Islet precursor cell (in vitro differentiated cells): ENCODE results near the gene C18orf54.

ENCODE experiments used
- DNase-seq: peaks from one replicate; pipeline ENCODE4 v3.0.0-alpha.2; 2018

C18orf54 gene

DNA sequence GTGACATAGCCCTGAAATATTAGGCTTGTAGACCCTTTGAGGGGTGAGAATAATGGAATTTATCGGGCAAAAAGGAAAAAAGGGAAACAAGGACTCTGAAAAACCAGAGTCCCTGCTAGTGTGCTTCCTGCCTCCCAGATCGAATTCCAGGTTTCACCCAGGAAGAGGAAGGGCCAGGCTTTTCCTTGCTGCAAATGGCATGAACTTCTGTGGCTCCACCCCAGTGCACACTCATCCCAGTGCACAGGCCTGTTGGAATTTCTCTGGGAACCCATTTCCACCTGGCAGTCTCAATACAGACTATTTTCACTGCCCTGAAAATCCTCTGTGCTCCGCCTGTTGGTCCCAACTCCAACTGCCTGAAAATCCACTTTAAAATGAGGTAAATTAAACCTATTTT is 29.9 kb downstream of the C18orf54 start:
- DNase-seq: no peak

DNA sequence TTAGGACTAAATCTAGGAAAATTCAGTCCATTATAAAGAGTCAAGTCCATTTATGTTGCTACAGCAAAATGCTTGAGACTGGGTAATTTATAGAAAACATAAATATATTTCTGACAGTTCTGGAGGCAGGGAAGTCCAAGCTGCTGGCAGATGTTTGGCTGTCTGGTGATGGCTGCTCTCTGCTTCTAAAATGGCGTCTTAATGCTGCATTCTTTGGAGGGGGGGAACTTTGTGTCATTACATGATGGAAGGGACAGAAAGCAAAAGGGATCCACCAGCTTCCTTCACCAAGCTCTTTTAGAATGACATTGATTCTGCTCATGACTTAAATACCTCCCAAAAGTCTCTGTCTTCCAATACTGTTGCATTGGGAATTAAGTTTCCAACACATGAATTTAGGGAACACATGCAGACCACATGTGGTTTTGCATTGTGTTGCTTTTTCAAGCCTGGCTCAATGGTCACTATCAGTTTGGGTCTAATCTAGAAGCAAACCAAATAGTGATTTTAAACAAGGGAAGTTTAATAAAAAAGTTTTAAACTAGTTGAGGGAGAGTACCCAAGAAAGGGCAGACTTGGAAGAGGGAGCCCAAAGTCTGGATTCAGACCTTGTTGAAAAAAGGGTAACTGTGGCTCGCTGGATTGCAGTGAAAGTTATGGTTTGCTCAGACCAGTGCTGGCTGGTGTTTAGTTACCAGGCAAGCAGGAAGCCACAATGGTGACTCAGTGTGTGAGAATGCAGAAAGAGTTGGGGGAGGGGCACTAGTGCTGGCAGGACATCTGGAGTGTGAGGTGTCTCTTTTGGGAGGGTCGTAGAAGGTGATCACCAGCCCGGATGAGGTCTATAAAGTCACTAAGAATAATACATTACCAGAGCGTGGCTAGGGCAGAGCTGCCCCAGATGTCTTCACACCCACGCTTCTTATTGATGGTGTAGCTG is 30.8 kb downstream of the C18orf54 start:
- DNase-seq: peak; percentile 98

DNA sequence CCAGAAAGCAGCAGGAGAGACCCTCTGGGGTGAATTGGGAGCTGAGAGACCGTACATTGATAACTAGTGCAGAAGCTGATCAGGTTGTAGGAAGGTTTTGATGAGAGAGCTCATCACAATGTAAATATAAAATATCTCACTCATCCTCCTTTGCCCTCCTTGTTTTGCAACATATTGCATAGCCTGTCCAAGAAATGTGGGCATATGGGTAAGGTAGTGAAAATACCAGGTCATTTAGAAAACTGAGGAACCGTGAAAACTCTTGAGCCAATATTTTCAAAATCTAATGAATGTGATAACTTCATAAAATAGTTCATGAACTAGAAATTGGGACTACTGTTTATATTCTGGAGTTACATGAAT is 31.4 kb downstream of the C18orf54 start:
- no peak for DNase-seq

DNA sequence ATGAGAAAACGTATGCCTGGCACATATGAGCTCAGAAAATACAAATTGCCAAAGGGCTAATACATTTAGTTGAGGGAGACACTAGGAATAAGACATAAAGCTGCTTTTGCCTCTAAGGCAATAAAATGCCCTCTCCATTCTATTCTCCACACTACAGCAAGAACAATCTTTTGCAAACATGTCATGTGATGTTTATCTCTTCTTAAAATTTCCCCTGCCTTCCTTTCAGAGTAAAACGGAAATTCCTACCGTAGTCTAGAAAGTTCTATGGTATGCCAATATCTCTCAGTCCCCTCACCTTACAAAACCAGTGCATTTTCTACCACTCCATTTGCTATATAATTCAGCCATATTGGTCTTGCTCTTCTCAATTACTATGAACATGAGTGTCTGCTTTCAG is 33.1 kb downstream of the C18orf54 start:
- no peak for DNase-seq

DNA sequence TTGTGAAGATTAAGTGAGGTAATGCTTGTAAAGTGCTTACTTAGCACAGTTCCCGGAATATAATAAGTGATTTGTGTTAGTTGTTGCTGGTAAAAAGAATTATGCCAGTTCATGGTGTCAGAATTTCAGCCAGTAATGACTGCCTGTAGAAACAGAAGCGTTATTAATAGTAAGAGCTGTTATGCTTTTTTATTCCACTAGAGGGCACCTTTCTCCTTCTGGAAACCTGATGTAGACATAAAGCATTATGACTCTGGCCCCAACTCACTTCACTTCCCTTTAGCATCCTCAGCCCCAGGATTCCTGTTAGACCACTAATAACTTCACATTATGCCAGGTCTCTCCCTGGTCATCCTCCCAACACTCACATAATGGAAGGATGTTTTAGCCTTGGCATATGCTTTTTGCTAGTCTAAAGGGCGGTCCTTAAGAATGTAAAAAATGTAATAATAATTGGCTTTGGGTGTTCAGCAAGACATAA is 34.9 kb downstream of the C18orf54 start:
- no peak for DNase-seq

DNA sequence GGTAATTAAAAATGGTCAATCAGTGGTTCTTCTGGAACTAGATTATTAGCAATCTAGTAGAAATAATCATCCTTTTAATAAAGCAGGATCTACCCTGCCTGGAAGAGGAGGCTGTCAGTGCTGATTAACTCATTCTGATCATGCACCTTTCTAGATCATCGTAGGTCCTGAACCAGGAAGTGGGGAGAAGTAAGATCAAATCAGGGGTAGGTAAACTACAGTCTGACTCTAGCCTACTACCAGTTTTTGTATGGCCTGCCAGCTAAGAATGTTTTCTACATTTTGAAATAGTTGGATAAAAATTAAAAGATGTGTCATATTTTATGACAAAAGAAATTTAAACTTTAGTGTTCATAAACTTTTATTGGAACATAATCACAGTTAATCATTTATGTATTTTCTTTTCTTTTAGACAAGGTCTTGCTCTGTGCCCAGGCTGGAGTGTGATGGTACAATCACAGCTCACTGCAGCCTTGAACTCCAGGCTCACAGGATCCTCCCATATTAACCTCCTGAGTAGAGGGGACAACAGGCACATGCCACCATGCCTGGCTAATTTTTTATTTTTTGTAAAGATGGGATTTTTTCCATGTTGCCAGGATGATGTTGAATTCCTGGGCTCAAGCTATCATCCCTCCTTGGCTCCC is 36.1 kb downstream of the C18orf54 start:
- no peak for DNase-seq

DNA sequence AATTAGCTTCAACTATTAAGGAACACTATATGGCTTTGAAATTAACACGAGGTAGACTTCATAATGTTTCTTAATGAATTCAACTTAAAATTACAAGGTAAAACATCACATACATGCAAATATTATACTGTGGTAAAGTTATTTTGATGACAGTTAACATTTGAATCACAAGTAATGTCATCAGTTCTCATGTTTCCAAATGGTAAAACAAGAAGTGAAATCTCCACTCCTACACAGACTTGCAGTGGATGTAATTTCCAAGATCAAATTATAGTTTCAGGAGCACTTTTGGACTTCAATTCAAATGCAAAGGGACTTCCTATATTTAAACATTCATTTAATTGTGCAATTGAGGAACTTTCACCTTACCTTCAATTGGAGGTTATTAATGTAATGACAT is 39.1 kb downstream of the C18orf54 start:
- no peak for DNase-seq

DNA sequence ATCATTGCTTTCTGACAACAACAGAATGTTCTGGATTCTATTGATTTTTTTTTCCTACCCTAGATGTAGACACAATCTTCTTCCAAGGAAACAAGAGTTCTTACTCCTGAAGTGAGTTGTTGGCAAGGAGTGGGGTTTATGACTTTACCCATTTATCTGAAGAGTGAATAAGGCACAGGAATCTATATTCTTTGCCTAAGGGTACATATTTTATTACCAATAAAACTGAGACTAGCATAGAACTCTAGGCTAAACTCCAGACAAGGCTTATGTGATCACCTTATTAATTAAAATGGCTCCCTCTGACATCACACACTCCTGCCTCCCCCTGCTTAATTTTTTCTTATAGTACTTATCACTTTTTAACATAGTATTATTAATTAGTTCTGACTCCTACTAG is 47.6 kb downstream of the C18orf54 start:
- DNase-seq: no peak

DNA sequence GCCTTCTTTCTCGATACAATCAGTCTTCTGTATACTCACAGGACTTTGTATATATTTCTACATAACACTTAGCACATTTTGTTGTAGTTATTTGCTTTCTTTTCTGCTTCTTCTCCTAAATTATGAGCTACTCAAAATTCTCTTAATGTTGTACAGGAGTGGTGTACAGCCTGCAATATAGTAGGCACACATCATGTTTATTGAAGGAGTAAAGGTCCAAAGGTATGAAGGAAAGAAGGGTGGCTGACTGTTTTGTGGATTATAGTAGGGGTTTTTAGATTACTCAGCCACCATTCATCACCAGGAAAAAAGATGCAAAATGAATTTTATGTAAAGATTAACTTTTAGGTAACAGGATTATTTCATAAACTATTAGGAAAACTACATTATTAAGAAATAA is 54.1 kb downstream of the C18orf54 start:
- DNase-seq: no peak

DNA sequence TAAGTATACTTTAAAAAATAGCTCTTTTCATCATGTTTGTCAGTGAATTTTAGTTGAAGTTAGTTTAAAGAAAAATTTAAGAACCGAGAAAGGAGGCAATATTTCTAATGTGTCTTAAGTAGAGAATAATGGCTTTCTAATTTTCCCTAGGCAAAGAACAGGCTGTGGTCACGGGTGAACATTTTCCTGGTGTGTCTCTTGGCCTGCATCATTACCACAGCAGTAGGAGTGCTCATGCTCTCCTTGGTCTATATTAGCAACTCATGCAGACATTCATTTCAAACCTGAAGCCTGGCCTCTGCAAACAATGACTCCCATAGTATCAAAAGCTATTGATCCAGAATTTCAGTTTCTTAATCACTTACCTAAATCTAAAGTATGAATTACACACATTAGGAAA is 57.4 kb downstream of the C18orf54 start:
- DNase-seq: no peak

DNA sequence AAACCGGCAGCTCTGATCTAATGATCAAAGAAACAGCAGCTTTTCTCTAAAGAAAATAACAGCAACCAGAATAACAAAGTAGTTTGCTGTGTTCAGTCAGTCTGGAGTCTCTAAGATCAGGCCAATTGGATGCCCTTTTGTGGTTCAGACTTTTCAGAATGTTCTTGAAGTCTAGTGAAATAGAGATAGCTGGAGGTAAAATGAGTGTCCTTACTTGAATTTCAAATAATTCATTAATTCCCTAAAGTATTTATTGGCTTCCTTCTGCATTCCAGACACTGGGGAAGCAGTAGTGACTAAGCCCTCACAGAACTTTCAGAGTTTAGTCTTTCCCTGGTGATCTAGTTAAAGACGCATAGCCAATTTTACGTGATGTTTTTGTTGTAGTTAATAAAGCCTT is 58.7 kb downstream of the C18orf54 start:
- no peak for DNase-seq

DNA sequence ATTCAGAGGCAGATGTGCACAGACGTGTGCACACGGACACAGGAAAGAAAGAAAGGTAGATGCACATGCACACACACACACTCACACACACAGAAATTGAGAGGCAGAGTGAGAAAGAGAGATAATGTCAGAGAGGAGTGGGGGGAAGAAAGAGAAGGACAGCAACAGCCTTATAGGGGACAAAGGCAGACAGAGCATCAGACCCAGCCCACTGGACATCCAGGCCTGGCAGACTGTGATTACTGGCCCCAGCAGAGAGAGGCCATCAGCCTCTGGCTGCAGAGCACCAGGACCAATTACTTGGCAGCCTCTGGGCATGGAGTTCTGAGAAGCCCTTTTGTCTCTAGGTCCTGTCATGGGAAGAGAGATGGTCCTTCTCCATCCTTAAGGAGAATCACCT is 66.1 kb downstream of the C18orf54 start:
- DNase-seq: no peak

DNA sequence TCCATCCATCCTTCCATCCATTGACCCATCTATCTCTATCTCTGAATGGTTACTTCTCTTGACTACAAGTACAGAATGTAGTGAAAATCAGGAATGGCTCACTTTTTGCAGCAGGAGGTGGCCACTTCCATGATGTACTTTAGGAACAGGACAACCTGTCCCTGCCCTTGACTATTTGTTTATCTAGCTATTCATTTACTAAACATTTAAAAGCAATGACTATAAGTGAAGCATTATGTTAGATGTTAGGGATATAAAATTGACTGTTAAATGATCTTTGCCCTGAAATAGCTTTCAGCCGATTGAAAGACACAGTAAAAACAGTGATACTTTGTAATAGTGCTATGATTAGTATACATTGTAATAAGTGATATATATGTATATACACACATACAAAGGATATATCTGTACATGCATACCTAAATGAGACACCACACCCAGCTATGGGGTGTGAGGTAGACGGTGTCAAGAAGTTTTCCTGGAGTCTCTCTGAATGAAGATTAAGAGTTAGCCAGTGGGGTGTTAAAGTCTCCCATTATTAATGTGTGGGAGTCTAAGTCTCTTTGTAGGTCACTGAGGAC is 68.5 kb downstream of the C18orf54 start:
- DNase-seq: no peak
